ENCODE measurements around the gene MLEC.
"Not testable (repeated sequence)": the region's sequence is repeated elsewhere in the genome, so short reads cannot be mapped to it uniquely, and the experiment has no call there.

The MLEC gene

GRCh38 chr12:120724720-120725119, 37.8 kb downstream of the MLEC start:
- no peak for DNase-seq

- no peak for DNase-seq
Observed at GRCh38 chr12:120725151-120725658, 38.3 kb downstream of the MLEC start.

GRCh38 chr12:120725659-120726509, 38.9 kb downstream of the MLEC start, which contains the start of gene ACADS:
TSS of gene ACADS (plus strand) at chr12:120725826. CDS start at chr12:120725886, 60 bp downstream.
- DNase-seq, result peak; percentile 75

GRCh38 chr12:120726510-120726793, 39.5 kb downstream of the MLEC start:
- DNase-seq, result no peak

- DNase-seq, result no peak
Observed at GRCh38 chr12:120726961-120727360, 40.0 kb downstream of the MLEC start.

- DNase-seq, result not testable (repeated sequence)
Observed at GRCh38 chr12:120732198-120732597, 45.2 kb downstream of the MLEC start.

GRCh38 chr12:120733574-120733973, 46.6 kb downstream of the MLEC start:
- no peak for DNase-seq

GRCh38 chr12:120734210-120734609, 47.3 kb downstream of the MLEC start:
- DNase-seq, result no peak

GRCh38 chr12:120735181-120735580, 48.2 kb downstream of the MLEC start:
- no peak for DNase-seq

GRCh38 chr12:120736404-120737331, 49.7 kb downstream of the MLEC start:
- no peak for DNase-seq

GRCh38 chr12:120737557-120738251, 50.8 kb downstream of the MLEC start:
- no peak for DNase-seq

- no peak for DNase-seq
Observed at GRCh38 chr12:120738252-120739030, 51.5 kb downstream of the MLEC start.

GRCh38 chr12:120739031-120739762, 52.2 kb downstream of the MLEC start:
- no peak for DNase-seq

- DNase-seq, result no peak
Observed at GRCh38 chr12:120739821-120740613, 53.1 kb downstream of the MLEC start.

- DNase-seq, result no peak
Observed at GRCh38 chr12:120740871-120741270, 53.9 kb downstream of the MLEC start.

- no peak for DNase-seq
Observed at GRCh38 chr12:120741476-120742421, 54.8 kb downstream of the MLEC start.

- DNase-seq, result no peak
Observed at GRCh38 chr12:120744922-120745493, 58.1 kb downstream of the MLEC start.

GRCh38 chr12:120748242-120748641, 61.3 kb downstream of the MLEC start:
- DNase-seq, result no peak

- DNase-seq, result no peak
Observed at GRCh38 chr12:120749256-120749655, 62.3 kb downstream of the MLEC start.

Data from DMS153 (cell line).